Pancreas (tissue), 10 donors: ENCODE measurements around the gene SLC1A5. TPM values are rescaled to one million over a fixed set of nuclear protein-coding genes. Genes with fewer than 3 reads are reported as not detected.
"Not testable (repeated sequence)": the region's sequence is repeated elsewhere in the genome, so short reads cannot be mapped to it uniquely, and the experiment has no call there.

Experiments used
- ATAC-seq, 4 donors: fragments of 200-7000 bp; cut with Tn5 transposase; one replicate each; pipeline versions ENCODE4 v1.8.0 to v1.9.1; 2020; ENCODE audit warnings: mild to moderate bottlenecking in 4 of 4, moderate library complexity in 4 of 4
- DNase-seq, 6 donors: peaks; one replicate each; pipeline ENCODE4 v3.0.0-alpha.2; 2020
- FAIRE-seq: peaks from 2 replicates; lab custom pipeline; 2012; peaks lifted over from hg19 to GRCh38; lab: Jason Lieb, UNC
- H3K27ac ChIP-seq, 4 donors: fragments of 200-600 bp; sonication (generic); 1 replicate in 3 of 4; 2 replicates in 1 of 4; pipeline versions ENCODE4 v1.5.0 to v1.8.0; 2020
- H3K27me3 ChIP-seq, 4 donors: fragments of 200-600 bp; one replicate each; pipeline ENCODE4 v1.8.0; 2021
- H3K36me3 ChIP-seq, 3 donors: fragments of 200-600 bp; sonication (generic) in 1 of 3; one replicate each; pipeline versions ENCODE4 v1.5.0 to v1.8.0; 2020 to 2021
- H3K4me1 ChIP-seq, 3 donors: fragments of 200-600 bp; one replicate each; pipeline ENCODE4 v1.8.0; 2021
- H3K4me3 ChIP-seq, 4 donors: fragments of 200-600 bp; sonication (generic) in 2 of 4; one replicate each; pipeline versions ENCODE4 v1.5.0 to v1.8.0; 2020 to 2021
- H3K9me3 ChIP-seq, 4 donors: fragments of 200-600 bp; one replicate each; pipeline ENCODE4 v1.8.0; 2021
- WGBS, 2 donors: extraction: QIAGEN DNeasy Blood & Tissue Kit; methylation state at CpG; one replicate each; pipeline ENCODE4 v1.1.7; 2013; 5-methylcytosine and 5-hydroxymethylcytosine counted together
- intact Hi-C, 3 donors: fragments of 100-400 bp; cut with DNase I; formaldehyde crosslinking; loops; one replicate each; pipeline versions ENCODE4 v1.11.1 to v1.14.2; 2022
- polyA plus RNA-seq, 2 donors: library from polyadenylated mRNA; stranded (reverse); fragments of 200-250 nt; gene quantifications; one replicate each; pipeline ENCODE4 v1.2.3, GENCODE V29; 2013
- total RNA-seq, 6 donors: library from RNA; stranded (reverse); fragmentation: NEBNext Ultra II Directional in 4 of 6; extraction: Animal tissue kit (Norgen Biotek cat#: 25700) in 4 of 6; gene quantifications; one replicate each; pipeline versions ENCODE4 v1.2.1 to v1.2.4, GENCODE V29; 2021 to 2023
- TF ChIP-seq, protein P1 (sequence below), 4 donors: fragments of 200-600 bp; sonication (generic) in 3 of 4; IDR thresholded peaks; one replicate each; pipeline versions ENCODE4 v1.5.0 to v1.8.0; 2021; ENCODE audit warnings: antibody characterized with exemption in 4 of 4
- donor health status: healthy with polysubstance abuse.
- donor health status: DM: no; HTN: no; CAD: no; lungs with moderate emphysema.
- donor health status: DM: no; HTN: no; CAD: no.
- donor health status: control.
- donor health status: control.
- donor health status: Bipolar disorder and iron deficiency.
- donor health status: DM: yes; HTN: yes; CAD: no.
- donor health status: DM: no; HTN: no; CAD: no.
- donor health status: DM: no; HTN: no; CAD: no.
- donor health status: DM: yes; HTN: yes; CAD: no.

Gene SLC1A5
- total and polyA plus RNA-seq, 8 donors: 8.6 to 148 (median 14.7) TPM

DNA sequence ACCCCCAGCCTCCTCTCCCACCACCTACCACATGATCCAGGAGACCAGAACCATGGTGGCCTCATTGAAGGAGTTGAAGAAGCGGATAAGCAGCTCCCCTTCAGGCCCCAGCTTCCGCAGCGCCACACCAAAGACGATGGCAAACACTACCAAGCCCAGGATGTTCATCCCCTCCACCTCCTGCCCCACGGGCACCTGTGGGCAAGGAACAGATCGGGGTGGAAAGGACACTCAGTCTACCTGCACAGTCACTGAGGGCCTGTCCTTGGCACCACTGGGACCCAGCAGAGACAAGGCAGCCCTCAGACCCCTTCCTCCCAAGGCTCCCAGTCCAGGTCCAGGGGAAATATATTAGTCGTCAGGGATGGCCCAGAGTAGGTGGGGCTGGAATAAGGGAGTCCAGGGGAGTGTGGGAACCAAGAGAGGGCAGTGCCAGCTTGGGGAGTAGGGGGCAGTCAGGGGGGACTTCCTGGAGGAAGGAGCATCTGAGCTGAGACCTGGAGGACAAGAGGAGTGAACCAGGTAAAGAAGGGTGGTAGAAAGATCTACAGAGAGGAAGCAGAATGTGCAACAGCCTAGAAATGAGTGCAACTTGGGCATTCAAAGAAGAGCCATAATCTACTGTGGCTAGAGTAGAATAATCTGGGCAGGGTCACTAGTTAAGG is 5.9 kb downstream of the SLC1A5 start:
- intact Hi-C loops: no loop called here
- H3K9me3 ChIP-seq: no peaks in the 10 kb centered on the region
- peaks cover 0 to 6% (median 3%) of the 10 kb centered on the region in 3 donors for H3K4me1 ChIP-seq
- no peak overlapping the region for H3K27ac ChIP-seq
- H3K4me3 ChIP-seq: no peak overlapping the region
- H3K27me3 ChIP-seq: no peaks in the 10 kb centered on the region
- no peaks in the 10 kb centered on the region for H3K36me3 ChIP-seq
- WGBS, 2 donors: 85 to 87% methylated on average over 7 of the region's 7 CpGs
- no peak for FAIRE-seq
- ATAC-seq: no peak
- TF ChIP-seq, protein P1, sequence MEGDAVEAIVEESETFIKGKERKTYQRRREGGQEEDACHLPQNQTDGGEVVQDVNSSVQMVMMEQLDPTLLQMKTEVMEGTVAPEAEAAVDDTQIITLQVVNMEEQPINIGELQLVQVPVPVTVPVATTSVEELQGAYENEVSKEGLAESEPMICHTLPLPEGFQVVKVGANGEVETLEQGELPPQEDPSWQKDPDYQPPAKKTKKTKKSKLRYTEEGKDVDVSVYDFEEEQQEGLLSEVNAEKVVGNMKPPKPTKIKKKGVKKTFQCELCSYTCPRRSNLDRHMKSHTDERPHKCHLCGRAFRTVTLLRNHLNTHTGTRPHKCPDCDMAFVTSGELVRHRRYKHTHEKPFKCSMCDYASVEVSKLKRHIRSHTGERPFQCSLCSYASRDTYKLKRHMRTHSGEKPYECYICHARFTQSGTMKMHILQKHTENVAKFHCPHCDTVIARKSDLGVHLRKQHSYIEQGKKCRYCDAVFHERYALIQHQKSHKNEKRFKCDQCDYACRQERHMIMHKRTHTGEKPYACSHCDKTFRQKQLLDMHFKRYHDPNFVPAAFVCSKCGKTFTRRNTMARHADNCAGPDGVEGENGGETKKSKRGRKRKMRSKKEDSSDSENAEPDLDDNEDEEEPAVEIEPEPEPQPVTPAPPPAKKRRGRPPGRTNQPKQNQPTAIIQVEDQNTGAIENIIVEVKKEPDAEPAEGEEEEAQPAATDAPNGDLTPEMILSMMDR (IDR thresholded peaks at IDR 0.05): no peak
- no peak for DNase-seq

DNA sequence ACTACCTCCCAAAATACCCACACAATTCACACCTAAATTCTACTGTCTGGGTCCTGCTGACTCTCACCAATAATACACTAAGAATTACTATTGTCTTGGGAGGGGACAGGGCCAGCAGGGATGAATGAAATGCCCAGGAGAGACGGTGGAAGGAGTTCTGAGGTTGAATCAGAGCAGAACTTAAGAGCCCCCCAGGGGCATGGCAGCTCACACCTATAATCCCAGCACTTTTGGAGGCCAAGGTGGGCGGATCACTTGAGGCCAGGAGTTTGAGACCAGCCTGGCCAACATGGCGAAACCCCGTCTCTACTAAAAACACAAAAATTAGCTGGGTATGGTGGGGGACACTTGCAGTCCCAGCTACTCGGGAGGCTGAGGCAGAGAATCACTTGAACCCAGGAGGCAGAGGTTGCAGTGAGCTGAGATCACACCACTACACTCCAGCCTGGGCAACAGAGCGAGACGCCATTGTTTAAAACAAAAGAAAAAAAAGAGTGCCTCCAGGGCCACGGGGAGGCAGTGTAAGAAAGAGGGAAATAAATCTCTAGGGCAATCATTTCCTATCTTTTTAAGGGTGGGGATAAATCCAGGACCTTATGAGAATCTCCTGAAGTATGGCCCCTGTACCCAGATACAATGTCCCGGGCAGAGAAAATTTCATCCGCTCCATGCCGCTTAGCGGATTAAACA is 10.3 kb downstream of the SLC1A5 start:
- WGBS, 2 donors: 83 to 92% methylated on average over 12 of the region's 12 CpGs
- H3K4me1 ChIP-seq, H3K9me3 ChIP-seq, H3K27ac ChIP-seq, H3K36me3 ChIP-seq, intact Hi-C loops, H3K4me3 ChIP-seq, DNase-seq, H3K27me3 ChIP-seq, FAIRE-seq: not testable (repeated sequence)
- peak in 2 of 4 donors; percentile 17 to 58 for ATAC-seq

DNA sequence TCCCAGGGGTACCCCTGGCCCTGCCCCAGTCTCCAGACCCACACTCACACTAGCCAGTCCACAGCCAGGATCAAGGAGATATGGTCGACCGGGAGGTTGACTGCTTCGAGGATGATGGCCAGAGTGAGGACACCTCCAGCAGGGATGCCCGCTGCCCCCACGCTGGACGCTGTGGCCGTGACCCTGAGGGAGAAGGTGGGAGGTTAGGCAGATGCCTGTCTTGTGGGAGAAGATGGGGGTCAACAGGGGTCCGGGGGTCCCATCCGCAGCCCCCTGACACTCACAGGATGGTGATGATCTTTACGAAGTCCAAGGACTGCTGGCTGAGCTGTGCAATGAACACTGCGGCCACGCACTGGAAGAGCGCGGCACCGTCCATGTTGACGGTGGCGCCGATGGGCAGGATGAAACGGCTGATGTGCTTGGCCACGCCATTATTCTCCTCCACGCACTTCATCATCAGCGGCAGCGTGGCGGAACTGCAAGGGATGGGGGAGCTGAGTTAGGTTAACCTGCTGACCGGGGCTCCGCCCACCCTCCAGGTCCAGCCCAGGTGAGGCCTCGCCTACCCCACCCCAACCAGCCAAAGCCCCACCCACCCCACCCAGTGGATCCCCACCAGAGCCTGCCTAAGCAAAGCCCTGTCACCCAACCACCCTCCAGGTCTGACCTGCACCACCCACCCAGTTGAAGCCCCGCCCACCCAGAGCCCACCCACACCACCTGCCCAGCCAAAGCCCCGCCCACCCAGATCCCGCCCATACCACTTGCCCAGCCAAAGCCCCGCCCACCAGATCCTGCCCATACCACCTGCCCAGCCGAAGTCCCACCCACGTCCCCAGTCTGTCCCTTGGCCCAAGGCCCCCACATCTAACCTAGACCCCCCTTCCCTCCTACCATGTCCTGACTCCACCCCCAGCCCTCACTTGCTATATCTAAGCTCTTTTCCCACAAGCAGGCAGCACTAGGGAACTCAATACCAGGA is 11.2 kb downstream of the SLC1A5 start:
- TF ChIP-seq, protein P1 (IDR thresholded peaks at IDR 0.05): no peak
- WGBS, 2 donors: 86 to 94% methylated on average over 29 to 33 of the region's 33 CpGs
- ATAC-seq: no peak
- FAIRE-seq: no peak
- intact Hi-C loops: no loop called here
- no peak overlapping the region for H3K4me3 ChIP-seq
- peak in 1 of 6 donors; percentile 33 for DNase-seq
- H3K27me3 ChIP-seq: no peaks in the 10 kb centered on the region
- no peak overlapping the region for H3K27ac ChIP-seq
- H3K9me3 ChIP-seq: no peaks in the 10 kb centered on the region
- peaks cover 0 to 8% (median 7%) of the 10 kb centered on the region in 3 donors for H3K36me3 ChIP-seq
- no peaks in the 10 kb centered on the region for H3K4me1 ChIP-seq

DNA sequence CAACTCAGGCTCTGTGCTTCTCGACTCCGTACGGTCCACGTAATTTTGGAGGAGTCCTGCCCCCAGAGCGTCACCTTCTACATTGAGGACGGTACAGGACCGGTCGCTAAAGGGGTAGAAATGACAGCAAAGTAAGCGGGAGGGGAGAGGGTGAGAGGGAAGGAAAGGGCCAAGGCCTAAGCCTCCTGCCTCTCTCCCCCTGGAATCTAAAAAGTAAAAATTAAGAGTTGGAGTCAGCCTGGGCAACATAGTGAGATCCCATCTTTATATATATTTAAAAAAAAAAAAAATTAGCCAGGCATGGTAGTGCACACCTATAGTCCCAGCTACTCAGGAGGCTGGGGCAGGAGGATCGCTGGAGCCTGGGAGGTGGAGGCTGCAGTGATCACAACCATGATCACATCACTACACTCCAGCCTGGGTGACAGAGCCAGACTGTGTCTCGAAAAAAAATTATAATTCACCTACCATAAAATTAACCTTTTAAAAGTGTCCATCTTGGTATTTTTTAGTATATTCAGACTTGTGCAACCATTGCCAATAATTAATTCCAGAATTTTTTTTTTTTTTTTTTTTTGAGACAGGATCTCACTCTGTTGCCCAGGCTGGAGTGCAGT is 12.6 kb downstream of the SLC1A5 start:
- Histone ChIP-seq H3K27me3 (no peaks in the 10 kb centered on the region), H3K4me1 (peaks cover 0 to 8% (median 4%) of the 10 kb centered on the region in 3 donors), H3K4me3 (no peak overlapping the region), H3K9me3 (no peaks in the 10 kb centered on the region), H3K27ac (no peak overlapping the region), H3K36me3 (peaks cover 0 to 8% (median 7%) of the 10 kb centered on the region in 3 donors)
- intact Hi-C loops: no loop called here
- FAIRE-seq: no peak
- WGBS, 2 donors: 88 to 94% methylated on average over 11 of the region's 11 CpGs
- no peak for DNase-seq
- no peak for ATAC-seq
- TF ChIP-seq, protein P1 (IDR thresholded peaks at IDR 0.05): no peak

DNA sequence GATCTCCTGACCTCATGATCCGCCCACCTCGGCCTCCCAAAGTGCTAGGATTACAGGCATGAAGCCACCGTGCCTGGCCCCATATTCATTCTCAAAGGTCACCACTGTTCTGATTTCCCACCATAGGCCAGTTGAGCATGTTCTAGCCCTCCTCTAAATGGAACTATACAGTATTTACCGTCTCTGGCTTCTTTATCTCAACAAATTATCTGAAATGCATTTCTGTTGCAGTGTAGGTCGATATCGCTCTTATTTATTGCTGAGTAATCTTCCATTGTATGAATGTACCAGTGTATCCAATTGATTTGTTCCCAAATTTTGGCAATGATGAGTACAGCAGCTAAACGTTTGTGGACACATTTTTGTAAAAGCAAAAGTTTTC is 15.4 kb downstream of the SLC1A5 start:
- TF ChIP-seq, protein P1 (IDR thresholded peaks at IDR 0.05): no peak
- no peaks in the 10 kb centered on the region for H3K27me3 ChIP-seq
- FAIRE-seq (no peak), ATAC-seq (no peak), DNase-seq (no peak)
- H3K36me3 ChIP-seq: peaks cover 0 to 8% (median 7%) of the 10 kb centered on the region in 3 donors
- H3K4me1 ChIP-seq: peaks cover 0 to 8% (median 4%) of the 10 kb centered on the region in 3 donors
- no peaks in the 10 kb centered on the region for H3K9me3 ChIP-seq
- 59 to 76% methylated on average over 7 of the region's 7 CpGs for WGBS, 2 donors
- no peak overlapping the region for H3K4me3 ChIP-seq
- intact Hi-C loops: no loop called here
- H3K27ac ChIP-seq: no peak overlapping the region
